Measurements from ENCODE around the gene SVIP.
A peak's percentile ranks its signal among the peaks of the same experiment; 100 is the strongest.

The SVIP gene

DNA sequence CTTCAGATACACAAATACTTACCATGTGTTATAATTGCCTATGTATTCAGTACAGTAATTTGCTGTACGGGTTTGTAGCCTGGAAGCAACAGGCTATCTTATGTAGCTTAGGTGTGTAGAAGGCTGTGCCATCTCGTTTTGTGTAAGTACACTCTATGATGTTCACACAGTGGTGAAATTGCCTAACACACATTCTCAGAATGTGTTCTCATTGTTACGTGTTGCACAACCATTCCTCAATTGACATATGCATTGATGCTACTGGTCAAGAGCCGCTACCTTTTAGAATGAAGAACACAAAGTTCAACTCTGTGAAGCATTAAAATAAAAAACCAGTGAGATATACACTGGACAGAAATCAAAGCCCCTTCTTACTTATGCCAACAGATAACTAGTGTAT is 26.7 kb downstream of the SVIP start:
- H3K4me1 Mint-ChIP-seq = peaks cover 5% of the 10 kb centered on the region
- no peaks in the 10 kb centered on the region for H3K9me3 Mint-ChIP-seq
- no peak overlapping the region for H3K4me3 Mint-ChIP-seq
- H3K36me3 Mint-ChIP-seq (ENCODE audit: low read depth) = peaks cover 5% of the 10 kb centered on the region
- H3K27ac Mint-ChIP-seq = no peak overlapping the region
- no peaks in the 10 kb centered on the region for H3K27me3 Mint-ChIP-seq (ENCODE audit: low read depth)
- TF ChIP-seq, protein P1, sequence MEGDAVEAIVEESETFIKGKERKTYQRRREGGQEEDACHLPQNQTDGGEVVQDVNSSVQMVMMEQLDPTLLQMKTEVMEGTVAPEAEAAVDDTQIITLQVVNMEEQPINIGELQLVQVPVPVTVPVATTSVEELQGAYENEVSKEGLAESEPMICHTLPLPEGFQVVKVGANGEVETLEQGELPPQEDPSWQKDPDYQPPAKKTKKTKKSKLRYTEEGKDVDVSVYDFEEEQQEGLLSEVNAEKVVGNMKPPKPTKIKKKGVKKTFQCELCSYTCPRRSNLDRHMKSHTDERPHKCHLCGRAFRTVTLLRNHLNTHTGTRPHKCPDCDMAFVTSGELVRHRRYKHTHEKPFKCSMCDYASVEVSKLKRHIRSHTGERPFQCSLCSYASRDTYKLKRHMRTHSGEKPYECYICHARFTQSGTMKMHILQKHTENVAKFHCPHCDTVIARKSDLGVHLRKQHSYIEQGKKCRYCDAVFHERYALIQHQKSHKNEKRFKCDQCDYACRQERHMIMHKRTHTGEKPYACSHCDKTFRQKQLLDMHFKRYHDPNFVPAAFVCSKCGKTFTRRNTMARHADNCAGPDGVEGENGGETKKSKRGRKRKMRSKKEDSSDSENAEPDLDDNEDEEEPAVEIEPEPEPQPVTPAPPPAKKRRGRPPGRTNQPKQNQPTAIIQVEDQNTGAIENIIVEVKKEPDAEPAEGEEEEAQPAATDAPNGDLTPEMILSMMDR (IDR thresholded peaks at IDR 0.05; ENCODE audit: unreplicated experiment in 3 of 3) = no peak

DNA sequence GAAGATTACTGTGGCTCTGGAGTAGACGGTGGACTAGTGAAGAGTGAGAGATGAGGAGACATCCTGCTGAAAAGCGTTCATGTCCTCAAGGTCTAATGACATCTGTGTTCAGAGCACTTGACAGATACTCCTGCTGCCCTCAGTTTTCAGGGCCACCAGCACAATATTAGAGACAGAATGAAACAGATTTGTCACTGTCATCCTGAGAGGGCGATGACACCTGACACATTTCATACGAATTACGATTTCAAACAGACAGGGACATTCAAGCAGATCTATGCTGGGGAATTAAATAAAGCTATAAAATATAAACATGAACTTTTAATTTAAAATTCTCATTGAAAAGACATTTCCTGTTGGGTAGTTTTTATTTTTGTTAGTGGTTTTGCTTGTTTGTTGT is 29.1 kb downstream of the SVIP start:
- Mint-ChIP-seq H3K36me3 (ENCODE audit: low read depth) (no peaks in the 10 kb centered on the region), H3K27me3 (ENCODE audit: low read depth) (no peaks in the 10 kb centered on the region), H3K9me3 (no peaks in the 10 kb centered on the region), H3K27ac (no peak overlapping the region), H3K4me3 (no peak overlapping the region), H3K4me1 (peaks cover 5% of the 10 kb centered on the region)
- TF ChIP-seq, protein P1 (IDR thresholded peaks at IDR 0.05; ENCODE audit: unreplicated experiment in 3 of 3) = no peak

DNA sequence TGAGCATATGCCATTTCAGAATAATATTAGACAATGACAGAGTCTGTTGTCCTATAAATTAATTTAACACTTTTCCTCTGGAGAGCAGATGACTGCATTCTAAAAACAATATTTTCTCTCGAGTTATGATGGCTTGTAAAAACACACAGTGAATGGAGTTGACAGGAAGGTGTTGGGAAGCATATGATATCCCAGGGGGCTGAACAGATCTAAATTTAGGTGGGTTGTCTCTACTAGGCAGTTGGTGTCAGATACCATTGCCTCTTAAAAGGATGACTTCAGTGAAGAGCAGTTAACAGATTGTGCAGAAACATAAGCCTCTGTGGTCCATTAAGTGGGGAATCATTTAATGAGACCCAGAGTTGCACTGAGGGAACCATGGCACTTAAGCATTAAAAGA is 30.7 kb downstream of the SVIP start:
- Mint-ChIP-seq H3K36me3 (ENCODE audit: low read depth) (no peaks in the 10 kb centered on the region), H3K27ac (no peak overlapping the region), H3K9me3 (no peaks in the 10 kb centered on the region), H3K4me3 (no peak overlapping the region), H3K4me1 (peaks cover 5% of the 10 kb centered on the region), H3K27me3 (ENCODE audit: low read depth) (no peaks in the 10 kb centered on the region)
- TF ChIP-seq, protein P1 (IDR thresholded peaks at IDR 0.05; ENCODE audit: unreplicated experiment in 3 of 3) = no peak

DNA sequence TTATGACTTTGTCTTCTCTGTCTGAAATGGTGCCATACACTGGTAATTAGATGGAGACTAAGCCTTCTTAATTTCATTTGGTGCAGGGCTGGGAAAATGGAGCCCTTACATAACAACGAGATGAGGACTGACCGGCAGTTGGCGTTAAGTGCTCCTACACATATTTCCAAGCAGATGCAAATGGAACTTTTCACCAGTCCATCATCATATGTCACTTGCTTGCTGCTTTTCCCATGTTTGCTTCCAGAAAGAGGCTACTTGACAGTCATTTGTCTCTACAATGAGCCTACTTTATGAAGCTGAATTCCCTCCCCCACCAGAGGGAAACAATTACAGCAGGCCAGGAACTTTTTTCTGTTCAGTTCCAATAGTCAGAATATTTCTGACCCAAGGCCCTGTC is 32.6 kb downstream of the SVIP start:
- no peaks in the 10 kb centered on the region for H3K36me3 Mint-ChIP-seq (ENCODE audit: low read depth)
- no peak overlapping the region for H3K4me3 Mint-ChIP-seq
- H3K27me3 Mint-ChIP-seq (ENCODE audit: low read depth) = no peaks in the 10 kb centered on the region
- no peaks in the 10 kb centered on the region for H3K9me3 Mint-ChIP-seq
- H3K4me1 Mint-ChIP-seq = peaks cover 11% of the 10 kb centered on the region
- H3K27ac Mint-ChIP-seq = no peak overlapping the region
- TF ChIP-seq, protein P1 (IDR thresholded peaks at IDR 0.05; ENCODE audit: unreplicated experiment in 3 of 3) = no peak

DNA sequence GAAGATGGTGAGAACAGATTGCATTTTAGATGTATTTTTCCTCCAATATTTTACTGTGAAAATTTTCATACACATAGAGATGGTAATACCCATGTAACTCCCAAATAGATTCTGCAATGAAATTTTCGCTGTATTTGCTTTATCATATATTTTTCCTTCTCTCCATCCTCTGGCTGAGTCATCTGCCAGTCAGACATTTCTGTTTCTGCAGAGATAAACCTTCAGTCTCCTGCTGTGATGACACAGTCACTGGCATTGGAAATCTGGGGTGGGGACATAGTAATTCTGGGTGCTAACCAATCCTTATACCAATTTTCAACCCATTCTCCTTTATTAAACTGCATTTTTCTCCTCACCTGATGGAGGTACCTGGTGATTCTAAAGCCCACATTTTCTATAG is 33.7 kb downstream of the SVIP start:
- Mint-ChIP-seq H3K27ac (no peak overlapping the region), H3K9me3 (no peaks in the 10 kb centered on the region), H3K36me3 (ENCODE audit: low read depth) (no peaks in the 10 kb centered on the region), H3K4me3 (no peak overlapping the region), H3K27me3 (ENCODE audit: low read depth) (no peaks in the 10 kb centered on the region), H3K4me1 (peaks cover 18% of the 10 kb centered on the region)
- TF ChIP-seq, protein P1 (IDR thresholded peaks at IDR 0.05; ENCODE audit: unreplicated experiment in 3 of 3) = no peak

DNA sequence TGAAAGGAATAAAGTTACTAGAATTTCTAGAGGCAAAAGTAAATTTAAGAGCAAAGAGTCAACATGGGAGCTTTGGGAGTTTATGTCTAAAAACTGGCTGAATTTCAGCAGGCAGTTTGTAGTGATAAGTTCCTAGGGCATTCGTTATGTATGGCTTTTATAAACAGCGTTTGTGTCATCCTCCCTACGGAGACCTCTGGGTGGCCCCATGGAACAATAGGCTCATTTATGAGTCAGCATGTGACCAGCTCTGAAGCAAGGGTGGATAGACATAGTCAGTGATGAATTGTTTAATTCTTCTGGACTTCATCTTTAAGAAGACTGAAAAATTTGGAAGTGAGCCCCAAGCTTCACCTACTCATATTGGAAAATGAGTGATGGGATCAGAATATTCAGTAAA is 37.1 kb downstream of the SVIP start:
- H3K4me1 Mint-ChIP-seq = peaks cover 13% of the 10 kb centered on the region
- peak overlapping the region; percentile 44 to 94 (median 70) for H3K27ac Mint-ChIP-seq
- H3K36me3 Mint-ChIP-seq (ENCODE audit: low read depth) = no peaks in the 10 kb centered on the region
- no peak overlapping the region for H3K4me3 Mint-ChIP-seq
- no peaks in the 10 kb centered on the region for H3K9me3 Mint-ChIP-seq
- TF ChIP-seq, protein P1 (IDR thresholded peaks at IDR 0.05; ENCODE audit: unreplicated experiment in 3 of 3) = no peak
- H3K27me3 Mint-ChIP-seq (ENCODE audit: low read depth) = no peaks in the 10 kb centered on the region

Data from nephron (organoid).